ENCODE data around the gene ART5. TPM values are rescaled to one million over a fixed set of nuclear protein-coding genes. Genes with fewer than 3 reads are reported as not detected.

ART5 gene
- total and polyA plus RNA-seq, 2 of the 4 experiments (the other 2 are of a cell fraction) = not detected

DNA sequence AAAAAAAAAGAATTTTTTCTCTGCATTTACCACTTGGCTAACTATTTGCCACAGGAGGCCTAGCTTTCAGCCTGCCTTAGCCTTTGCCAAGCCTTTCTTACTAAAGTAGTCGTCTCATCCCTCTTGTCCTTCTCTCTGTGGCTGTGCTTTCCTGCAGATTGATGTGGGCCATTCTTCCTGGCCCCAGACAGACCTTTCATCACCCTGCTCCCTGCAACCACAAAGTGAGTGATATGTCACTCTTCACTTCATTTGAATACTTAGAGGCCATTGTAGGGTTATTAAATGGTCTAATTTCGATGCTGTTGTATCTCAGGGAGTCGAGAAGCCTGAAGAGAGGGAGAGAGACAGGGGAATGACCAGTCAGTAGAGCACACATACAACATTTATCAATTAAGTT is 37.6 kb downstream of the ART5 start:
- no peaks in the 10 kb centered on the region for H3K79me1 ChIP-seq (ENCODE audit: low read depth in 1 of 2, low read length in 2 of 2)
- in situ Hi-C loops (cut with MboI; ENCODE audit: low sequenced_read_pairs) (no loop called here), intact Hi-C loops (cut with micrococcal nuclease) (no loop called here), dilution Hi-C loops (cut with HindIII; ENCODE audit: low sequenced_read_pairs, unreplicated experiment) (no loop called here)
- H3K4me1 ChIP-seq (ENCODE audit: control insufficient read depth, insufficient read depth, low read length) = no peaks in the 10 kb centered on the region
- WGBS, 2 experiments (ENCODE audit: extremely low coverage in 2 of 2, insufficient read length in 1 of 2) = no CpG with 5 or more reads among the region's 3 CpGs
- no peak overlapping the region for H2BK5ac ChIP-seq (ENCODE audit: low read depth, low read length, poor library complexity, severe bottlenecking)
- no peaks in the 10 kb centered on the region for H4K20me1 ChIP-seq (ENCODE audit: insufficient read depth, low read length)
- no peak overlapping the region for H2AFZ ChIP-seq (replicated peaks; ENCODE audit: low read length, poor library complexity)
- no peak overlapping the region for H3K56ac ChIP-seq (ENCODE audit: extremely low read depth, insufficient read depth, low read length)
- TF ChIP-seq ELK1 (IDR thresholded peaks at IDR 0.05; ENCODE audit: borderline replicate concordance, low read depth, low read length) (no peak), MAZ (IDR thresholded peaks at IDR 0.05; ENCODE audit: borderline replicate concordance, low read depth, low read length) (no peak), RFX5 (IDR thresholded peaks at IDR 0.05; ENCODE audit: low read depth, low read length) (no peak), BHLHE40 (IDR thresholded peaks at IDR 0.05; ENCODE audit: low read depth, low read length) (no peak), CHD1 (IDR thresholded peaks at IDR 0.05; ENCODE audit: low read depth, low read length) (no peak), FOS (IDR thresholded peaks at IDR 0.05; ENCODE audit: low read depth, low read length) (no peak), USF2 (IDR thresholded peaks at IDR 0.05; ENCODE audit: low read depth, low read length) (no peak), RCOR1 (IDR thresholded peaks at IDR 0.05; ENCODE audit: insufficient replicate concordance, low read length) (no peak), MAFK (IDR thresholded peaks at IDR 0.05; ENCODE audit: low read depth, low read length) (no peak), MXI1 (IDR thresholded peaks at IDR 0.05; ENCODE audit: borderline replicate concordance, low read depth, low read length) (no peak), POLR2A (IDR thresholded peaks at IDR 0.05; ENCODE audit: low read depth, low read length) (no peak), CEBPB (IDR thresholded peaks at IDR 0.05; ENCODE audit: low read depth, low read length) (no peak), SMC3 (IDR thresholded peaks at IDR 0.05; ENCODE audit: low read depth, low read length) (no peak), NFE2L2 (IDR thresholded peaks at IDR 0.05; ENCODE audit: low read depth, low read length) (no peak), RAD21 (IDR thresholded peaks at IDR 0.05; ENCODE audit: low read length) (no peak)
- TF ChIP-seq, protein P1, sequence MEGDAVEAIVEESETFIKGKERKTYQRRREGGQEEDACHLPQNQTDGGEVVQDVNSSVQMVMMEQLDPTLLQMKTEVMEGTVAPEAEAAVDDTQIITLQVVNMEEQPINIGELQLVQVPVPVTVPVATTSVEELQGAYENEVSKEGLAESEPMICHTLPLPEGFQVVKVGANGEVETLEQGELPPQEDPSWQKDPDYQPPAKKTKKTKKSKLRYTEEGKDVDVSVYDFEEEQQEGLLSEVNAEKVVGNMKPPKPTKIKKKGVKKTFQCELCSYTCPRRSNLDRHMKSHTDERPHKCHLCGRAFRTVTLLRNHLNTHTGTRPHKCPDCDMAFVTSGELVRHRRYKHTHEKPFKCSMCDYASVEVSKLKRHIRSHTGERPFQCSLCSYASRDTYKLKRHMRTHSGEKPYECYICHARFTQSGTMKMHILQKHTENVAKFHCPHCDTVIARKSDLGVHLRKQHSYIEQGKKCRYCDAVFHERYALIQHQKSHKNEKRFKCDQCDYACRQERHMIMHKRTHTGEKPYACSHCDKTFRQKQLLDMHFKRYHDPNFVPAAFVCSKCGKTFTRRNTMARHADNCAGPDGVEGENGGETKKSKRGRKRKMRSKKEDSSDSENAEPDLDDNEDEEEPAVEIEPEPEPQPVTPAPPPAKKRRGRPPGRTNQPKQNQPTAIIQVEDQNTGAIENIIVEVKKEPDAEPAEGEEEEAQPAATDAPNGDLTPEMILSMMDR (conservative IDR thresholded peaks at IDR 0.05; ENCODE audit: low read depth, low read length) = no peak
- ChIA-PET CTCF (no interaction called here), POLR2A (ENCODE audit: unreplicated experiment) (no interaction called here)
- no peak overlapping the region for H3K18ac ChIP-seq (ENCODE audit: low read depth, low read length)
- H3K4ac ChIP-seq (ENCODE audit: low read depth, low read length) = no peak overlapping the region
- no peak overlapping the region for H2BK15ac ChIP-seq (ENCODE audit: low read depth, low read length)
- H3K36me3 ChIP-seq (ENCODE audit: control insufficient read depth, insufficient read depth, low read length) = no peaks in the 10 kb centered on the region
- H3K4me3 ChIP-seq (ENCODE audit: insufficient read depth, low read depth, low read length) = no peak overlapping the region
- no peak overlapping the region for H3K4me2 ChIP-seq (ENCODE audit: low read depth, low read length)
- no peak for ATAC-seq (ENCODE audit: low read depth)
- H4K5ac ChIP-seq (ENCODE audit: low read depth, low read length) = no peak overlapping the region
- H3K9me1 ChIP-seq (ENCODE audit: insufficient read depth, low read length) = no peaks in the 10 kb centered on the region
- no peak overlapping the region for H2BK120ac ChIP-seq (ENCODE audit: low read depth, low read length)
- no peak overlapping the region for H3K27ac ChIP-seq (ENCODE audit: insufficient read depth, low read length)
- H3K27me3 ChIP-seq (ENCODE audit: control insufficient read depth, insufficient read depth, low read length) = peaks cover 11% of the 10 kb centered on the region
- H3K9me3 ChIP-seq (ENCODE audit: control insufficient read depth, insufficient read depth, low read length) = no peaks in the 10 kb centered on the region
- no peak overlapping the region for H3K9ac ChIP-seq (ENCODE audit: low read depth, low read length)
- H2AK5ac ChIP-seq (ENCODE audit: low read depth, low read length) = no peak overlapping the region
- no peak overlapping the region for H4K91ac ChIP-seq (ENCODE audit: insufficient read depth, low read depth, low read length)
- no peak overlapping the region for H3K23ac ChIP-seq (ENCODE audit: low read depth, low read length)
- H4K8ac ChIP-seq (ENCODE audit: low read depth in 2 of 2, low read length in 2 of 2) = no peak overlapping the region
- DNase-seq = no peak
- no TSS peak for BruUV-seq (replicated peaks)
- H3K14ac ChIP-seq (replicated peaks; ENCODE audit: low read depth, low read length) = no peak overlapping the region
- no peak overlapping the region for H2AK9ac ChIP-seq (replicated peaks; ENCODE audit: low read depth, low read length, poor library complexity)
- no peak overlapping the region for H2BK20ac ChIP-seq (ENCODE audit: low read depth, low read length)
